Esophagus muscularis mucosa (tissue), 3 donors: ENCODE measurements around the gene SEZ6L2.

ENCODE experiments used
- CTCF ChIP-seq, 3 experiments: fragments of 200-600 bp in 2 of 3; fragments of 450-650 bp in 1 of 3; sonication (generic) in 2 of 3; IDR thresholded peaks; one replicate each; pipeline ENCODE4 v1.5.1; 2017 to 2019; ENCODE audit warnings: antibody characterized with exemption in 3 of 3, mild to moderate bottlenecking in 2 of 3, moderate library complexity in 1 of 3
- POLR2A ChIP-seq: fragments of 450-650 bp; IDR thresholded peaks from one replicate; pipeline ENCODE4 v1.6.1; 2017; ENCODE audit warnings: antibody characterized with exemption, moderate library complexity, mild to moderate bottlenecking, low read depth

- TF ChIP-seq CTCF (IDR thresholded peaks at IDR 0.05) = no peak
- TF ChIP-seq POLR2A = no peak
Observed at GRCh38 chr16:29840240-29840639, 59.1 kb downstream of the SEZ6L2 start.
